Liver (tissue), 9 donors: ENCODE measurements around the gene SOX6. TPM values are rescaled to one million over a fixed set of nuclear protein-coding genes. Genes with fewer than 3 reads are reported as not detected.

ENCODE experiments used
- DNase-seq: peaks from one replicate; pipeline ENCODE4 v3.0.0-alpha.2; 2017; ENCODE audit warnings: low spot score
- H3K27ac ChIP-seq, 2 donors: one replicate each; pipeline ENCODE4 v1.7.0; 2013; ENCODE audit warnings: inconsistent platforms in 2 of 2, low read length in 2 of 2, control low read depth in 1 of 2, low read depth in 1 of 2, mild to moderate bottlenecking in 1 of 2
- H3K27me3 ChIP-seq, 4 donors: one replicate each; pipeline versions ENCODE4 v1.6.1 to v1.7.0; 2013; ENCODE audit warnings: low read length in 3 of 4, inconsistent platforms in 1 of 4, mild to moderate bottlenecking in 1 of 4, moderate library complexity in 1 of 4; ENCODE audit not compliant: control insufficient read depth in 4 of 4, insufficient read depth in 4 of 4
- H3K36me3 ChIP-seq, 4 donors: one replicate each; pipeline versions ENCODE4 v1.6.1 to v1.7.0; 2013; ENCODE audit warnings: low read length in 3 of 4, mild to moderate bottlenecking in 3 of 4, low read depth in 1 of 4, moderate library complexity in 1 of 4; ENCODE audit not compliant: control insufficient read depth in 4 of 4, insufficient read depth in 3 of 4
- H3K4me1 ChIP-seq, 4 donors: one replicate each; pipeline versions ENCODE4 v1.6.1 to v1.7.0; 2013; ENCODE audit warnings: low read length in 3 of 4, mild to moderate bottlenecking in 3 of 4, moderate library complexity in 1 of 4; ENCODE audit not compliant: control insufficient read depth in 4 of 4, insufficient read depth in 4 of 4
- H3K4me3 ChIP-seq, 3 donors: one replicate each; pipeline versions ENCODE4 v1.6.1 to v1.7.0; 2013; ENCODE audit warnings: low read length in 3 of 3, control low read depth in 1 of 3, low read depth in 1 of 3, mild to moderate bottlenecking in 1 of 3
- H3K9ac ChIP-seq, 2 donors: one replicate each; pipeline ENCODE4 v1.7.0; 2013; ENCODE audit warnings: low read length in 2 of 2, mild to moderate bottlenecking in 2 of 2, moderate library complexity in 2 of 2, control low read depth in 1 of 2, low read depth in 1 of 2
- H3K9me3 ChIP-seq, 4 donors: one replicate each; pipeline versions ENCODE4 v1.6.1 to v1.7.0; 2013; ENCODE audit warnings: low read length in 3 of 4; ENCODE audit not compliant: control insufficient read depth in 4 of 4
- EGR1 ChIP-seq, 2 donors: IDR thresholded peaks; 2 replicates each; pipeline ENCODE4 v1.6.1; 2016 to 2018; ENCODE audit warnings: antibody characterized with exemption in 2 of 2, low read depth in 2 of 2
- FOXA1 ChIP-seq: IDR thresholded peaks from 2 replicates; pipeline ENCODE4 v1.6.1; 2016; ENCODE audit warnings: antibody characterized with exemption
- FOXA2 ChIP-seq: IDR thresholded peaks from 2 replicates; pipeline ENCODE4 v1.6.1; 2016; ENCODE audit warnings: antibody characterized with exemption
- GABPA ChIP-seq, 2 donors: IDR thresholded peaks in 1 of 2; conservative IDR thresholded peaks in 1 of 2; 2 replicates each; pipeline ENCODE4 v1.6.1; 2016; ENCODE audit warnings: antibody characterized with exemption in 2 of 2, mild to moderate bottlenecking in 1 of 2, moderate library complexity in 1 of 2
- HNF4A ChIP-seq, 2 donors: conservative IDR thresholded peaks; 2 replicates each; pipeline ENCODE4 v1.6.1; 2016; ENCODE audit warnings: antibody characterized with exemption in 2 of 2, mild to moderate bottlenecking in 2 of 2
- HNF4G ChIP-seq: IDR thresholded peaks from 2 replicates; pipeline ENCODE4 v1.6.1; 2016; ENCODE audit warnings: antibody characterized with exemption
- JUND ChIP-seq, 2 donors: IDR thresholded peaks; 2 replicates each; pipeline ENCODE4 v1.6.1; 2016; ENCODE audit warnings: antibody characterized with exemption in 2 of 2
- NR2F2 ChIP-seq: IDR thresholded peaks from 2 replicates; pipeline ENCODE4 v1.6.1; 2016; ENCODE audit warnings: antibody characterized with exemption
- RAD21 ChIP-seq, 2 donors: IDR thresholded peaks; 2 replicates each; pipeline ENCODE4 v1.6.1; 2016; ENCODE audit warnings: antibody characterized with exemption in 2 of 2, mild to moderate bottlenecking in 2 of 2
- RXRA ChIP-seq, 2 donors: IDR thresholded peaks; 2 replicates each; pipeline ENCODE4 v1.6.1; 2017 to 2018; ENCODE audit warnings: antibody characterized with exemption in 2 of 2, mild to moderate bottlenecking in 1 of 2
- SP1 ChIP-seq: IDR thresholded peaks from 2 replicates; pipeline ENCODE4 v1.6.1; 2018; ENCODE audit warnings: antibody characterized with exemption, mild to moderate bottlenecking
- TAF1 ChIP-seq: conservative IDR thresholded peaks from 2 replicates; pipeline ENCODE4 v1.6.1; 2016; ENCODE audit warnings: antibody characterized with exemption, mild to moderate bottlenecking
- YY1 ChIP-seq: IDR thresholded peaks from 2 replicates; pipeline ENCODE4 v1.6.1; 2016; ENCODE audit warnings: antibody characterized with exemption, mild to moderate bottlenecking
- WGBS: extraction: QIAGEN DNeasy Blood & Tissue Kit; methylation state at CpG from one replicate; pipeline ENCODE4 v1.1.7; 2013; 5-methylcytosine and 5-hydroxymethylcytosine counted together
- polyA plus RNA-seq, 2 donors: library from polyadenylated mRNA; stranded (reverse) in 1 of 2; unstranded in 1 of 2; fragments of 200-250 nt in 1 of 2; fragments of >200 nt in 1 of 2; fragmentation: Nextera tagmentation in 1 of 2; extraction: Ambion mirVana in 1 of 2; gene quantifications; one replicate each; pipeline versions ENCODE4 v1.2.1 to v1.2.3, GENCODE V29; 2013 to 2015
- total RNA-seq, 2 donors: library from RNA; depleted of rRNA; stranded (reverse); fragments of >200 nt; gene quantifications; one replicate each; pipeline ENCODE4 v1.2.3, GENCODE V29; 2014
- TF ChIP-seq, protein P1 (sequence below): IDR thresholded peaks from 2 replicates; pipeline ENCODE4 v1.6.1; 2016; ENCODE audit warnings: antibody characterized with exemption
- TF ChIP-seq, protein P2 (sequence below): IDR thresholded peaks from 2 replicates; pipeline ENCODE4 v1.6.1; 2016; ENCODE audit warnings: antibody characterized with exemption
- TF ChIP-seq, protein P3 (sequence below): IDR thresholded peaks from 2 replicates; pipeline ENCODE4 v1.6.1; 2016; ENCODE audit warnings: antibody characterized with exemption
- TF ChIP-seq, protein P4 (sequence below): fragments of 150-350 bp; IDR thresholded peaks from 2 replicates; pipeline ENCODE4 v1.5.1; 2017; ENCODE audit warnings: improper control_type of control experiment, low read depth, low read length; ENCODE audit not compliant: missing input control
- donor health status: healthy.
- donor health status: healthy.
- donor health status: healthy.
- donor health status: healthy.
- donor health status: healthy.

SOX6 gene
- total and polyA plus RNA-seq, 4 donors, result 2.4 to 111 (median 14.8) TPM

DNA sequence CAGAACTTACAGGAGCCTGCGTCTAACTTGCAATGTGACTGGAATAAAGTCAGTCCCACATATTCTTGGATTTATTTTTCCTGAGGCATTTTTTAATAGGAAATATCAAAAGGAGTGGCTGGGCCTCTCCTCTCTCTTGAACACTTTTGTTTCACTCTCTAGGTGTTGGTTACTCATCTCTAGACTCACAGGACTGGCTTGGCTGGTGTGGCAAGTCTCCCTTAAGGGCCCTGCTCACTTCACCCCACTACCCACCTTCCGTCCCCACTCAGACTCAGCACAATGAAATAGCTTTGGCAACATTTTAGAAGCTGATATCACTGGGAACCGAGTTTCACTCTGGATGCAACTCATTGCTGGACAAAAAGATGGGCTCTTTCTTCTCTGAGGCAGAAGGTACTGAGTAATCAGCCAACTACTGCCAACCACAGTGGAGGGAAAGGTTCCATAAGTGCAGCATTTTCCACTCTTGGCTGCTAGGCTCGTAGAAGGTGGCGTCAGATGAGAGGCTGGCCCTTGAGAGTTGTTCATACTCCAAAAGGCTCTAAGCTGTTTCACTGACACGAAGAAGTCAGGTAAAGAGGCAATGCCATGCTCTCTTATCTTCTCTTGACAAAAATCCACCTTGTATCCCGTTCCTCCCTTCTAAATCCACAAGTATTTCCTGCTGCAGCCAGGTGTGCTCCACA lies 390.6 kb downstream of the SOX6 start:
- WGBS, result 90% methylated on average over 7 of the region's 7 CpGs
- H3K27ac ChIP-seq, result no peak overlapping the region
- no peak for DNase-seq

DNA sequence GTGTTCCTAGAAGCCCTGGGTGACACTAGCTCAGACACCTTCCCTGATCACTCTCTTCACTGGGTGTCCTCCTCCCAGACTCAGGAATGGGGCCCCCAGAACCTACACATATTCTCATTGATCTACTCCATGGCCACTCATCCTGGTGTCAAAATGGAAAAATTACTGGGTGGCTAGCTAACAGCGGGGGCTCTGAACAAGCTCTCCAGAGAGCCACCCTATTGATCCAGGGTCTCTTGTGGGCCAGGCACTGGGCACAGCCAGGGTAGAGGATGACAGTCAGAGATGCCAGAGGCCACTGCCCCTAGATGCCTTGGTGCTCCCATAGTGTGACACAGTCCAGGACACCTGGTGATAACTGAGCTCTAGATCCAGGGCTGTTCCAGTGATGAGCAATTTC lies 393.1 kb downstream of the SOX6 start:
- Histone ChIP-seq H3K4me1 (peaks cover 0 to under 1% (median 0%) of the 10 kb centered on the region in 4 donors), H3K27me3 (no peaks in the 10 kb centered on the region), H3K9ac (no peak overlapping the region), H3K9me3 (no peaks in the 10 kb centered on the region), H3K27ac (no peak overlapping the region), H3K36me3 (no peaks in the 10 kb centered on the region), H3K4me3 (no peak overlapping the region)
- WGBS, result 98% methylated on average over 1 of the region's 1 CpG
- TF ChIP-seq, protein P1, sequence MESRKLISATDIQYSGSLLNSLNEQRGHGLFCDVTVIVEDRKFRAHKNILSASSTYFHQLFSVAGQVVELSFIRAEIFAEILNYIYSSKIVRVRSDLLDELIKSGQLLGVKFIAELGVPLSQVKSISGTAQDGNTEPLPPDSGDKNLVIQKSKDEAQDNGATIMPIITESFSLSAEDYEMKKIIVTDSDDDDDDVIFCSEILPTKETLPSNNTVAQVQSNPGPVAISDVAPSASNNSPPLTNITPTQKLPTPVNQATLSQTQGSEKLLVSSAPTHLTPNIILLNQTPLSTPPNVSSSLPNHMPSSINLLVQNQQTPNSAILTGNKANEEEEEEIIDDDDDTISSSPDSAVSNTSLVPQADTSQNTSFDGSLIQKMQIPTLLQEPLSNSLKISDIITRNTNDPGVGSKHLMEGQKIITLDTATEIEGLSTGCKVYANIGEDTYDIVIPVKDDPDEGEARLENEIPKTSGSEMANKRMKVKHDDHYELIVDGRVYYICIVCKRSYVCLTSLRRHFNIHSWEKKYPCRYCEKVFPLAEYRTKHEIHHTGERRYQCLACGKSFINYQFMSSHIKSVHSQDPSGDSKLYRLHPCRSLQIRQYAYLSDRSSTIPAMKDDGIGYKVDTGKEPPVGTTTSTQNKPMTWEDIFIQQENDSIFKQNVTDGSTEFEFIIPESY, result no peak
- TF ChIP-seq FOXA2 (no peak), NR2F2 (no peak), SP1 (no peak), JUND (IDR thresholded peaks at IDR 0.05) (no peak), TAF1 (no peak), GABPA (IDR thresholded peaks at IDR 0.05 in 1 of 2, conservative IDR thresholded peaks at IDR 0.05 in 1 of 2) (no peak), EGR1 (IDR thresholded peaks at IDR 0.05; ENCODE audit: low read depth in 2 of 2) (no peak), RXRA (IDR thresholded peaks at IDR 0.05) (no peak)
- TF ChIP-seq, protein P2, sequence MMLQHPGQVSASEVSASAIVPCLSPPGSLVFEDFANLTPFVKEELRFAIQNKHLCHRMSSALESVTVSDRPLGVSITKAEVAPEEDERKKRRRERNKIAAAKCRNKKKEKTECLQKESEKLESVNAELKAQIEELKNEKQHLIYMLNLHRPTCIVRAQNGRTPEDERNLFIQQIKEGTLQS, result no peak
- TF ChIP-seq, protein P3, sequence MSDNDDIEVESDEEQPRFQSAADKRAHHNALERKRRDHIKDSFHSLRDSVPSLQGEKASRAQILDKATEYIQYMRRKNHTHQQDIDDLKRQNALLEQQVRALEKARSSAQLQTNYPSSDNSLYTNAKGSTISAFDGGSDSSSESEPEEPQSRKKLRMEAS, result no peak
- DNase-seq, result no peak

More for the DNA sequence above, 390.6 kb downstream of the SOX6 start:
- peaks cover 0 to 6% (median under 1%) of the 10 kb centered on the region in 4 donors for H3K4me1 ChIP-seq
- no peak overlapping the region for H3K9ac ChIP-seq
- TF ChIP-seq, protein P3, result no peak
- TF ChIP-seq FOXA2 (no peak), RAD21 (IDR thresholded peaks at IDR 0.05) (no peak), YY1 (no peak), HNF4G (no peak), TAF1 (no peak)
- no peaks in the 10 kb centered on the region for H3K9me3 ChIP-seq
- no peaks in the 10 kb centered on the region for H3K27me3 ChIP-seq
- no peak overlapping the region for H3K4me3 ChIP-seq
- no peaks in the 10 kb centered on the region for H3K36me3 ChIP-seq

DNA sequence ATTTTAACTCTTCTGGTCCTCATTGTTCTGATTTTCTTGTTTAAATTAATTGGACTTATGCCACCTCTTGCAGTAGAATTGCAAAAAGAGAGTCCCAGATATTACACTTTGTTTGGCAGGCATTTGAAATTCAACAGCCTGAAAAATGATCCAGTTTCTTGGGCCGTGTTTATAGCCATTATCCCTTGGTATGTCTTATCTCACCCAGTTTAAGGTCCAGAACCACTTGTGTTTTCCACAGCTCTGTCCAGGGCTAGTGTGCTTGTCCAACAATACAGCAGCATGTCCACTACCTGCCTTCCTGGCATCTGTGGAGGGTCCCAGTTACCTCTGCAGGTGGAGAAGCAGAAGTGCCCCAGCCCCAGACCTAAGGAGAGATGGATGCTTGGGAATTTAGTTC lies 397.4 kb downstream of the SOX6 start:
- Histone ChIP-seq H3K36me3 (no peaks in the 10 kb centered on the region), H3K9ac (no peak overlapping the region), H3K27me3 (no peaks in the 10 kb centered on the region), H3K4me1 (no peaks in the 10 kb centered on the region), H3K4me3 (no peak overlapping the region), H3K27ac (no peak overlapping the region), H3K9me3 (no peaks in the 10 kb centered on the region)
- WGBS, result 79% methylated on average over 1 of the region's 1 CpG
- DNase-seq, result no peak
- no peak for TF ChIP-seq RAD21 (IDR thresholded peaks at IDR 0.05)
- TF ChIP-seq, protein P3, result no peak
- TF ChIP-seq, protein P1, result no peak
- TF ChIP-seq GABPA (IDR thresholded peaks at IDR 0.05 in 1 of 2, conservative IDR thresholded peaks at IDR 0.05 in 1 of 2), result no peak
- no peak for TF ChIP-seq YY1
- TF ChIP-seq, protein P2, result no peak
- no peak for TF ChIP-seq HNF4A (conservative IDR thresholded peaks at IDR 0.05)
- TF ChIP-seq NR2F2, result no peak
- TF ChIP-seq, protein P4, sequence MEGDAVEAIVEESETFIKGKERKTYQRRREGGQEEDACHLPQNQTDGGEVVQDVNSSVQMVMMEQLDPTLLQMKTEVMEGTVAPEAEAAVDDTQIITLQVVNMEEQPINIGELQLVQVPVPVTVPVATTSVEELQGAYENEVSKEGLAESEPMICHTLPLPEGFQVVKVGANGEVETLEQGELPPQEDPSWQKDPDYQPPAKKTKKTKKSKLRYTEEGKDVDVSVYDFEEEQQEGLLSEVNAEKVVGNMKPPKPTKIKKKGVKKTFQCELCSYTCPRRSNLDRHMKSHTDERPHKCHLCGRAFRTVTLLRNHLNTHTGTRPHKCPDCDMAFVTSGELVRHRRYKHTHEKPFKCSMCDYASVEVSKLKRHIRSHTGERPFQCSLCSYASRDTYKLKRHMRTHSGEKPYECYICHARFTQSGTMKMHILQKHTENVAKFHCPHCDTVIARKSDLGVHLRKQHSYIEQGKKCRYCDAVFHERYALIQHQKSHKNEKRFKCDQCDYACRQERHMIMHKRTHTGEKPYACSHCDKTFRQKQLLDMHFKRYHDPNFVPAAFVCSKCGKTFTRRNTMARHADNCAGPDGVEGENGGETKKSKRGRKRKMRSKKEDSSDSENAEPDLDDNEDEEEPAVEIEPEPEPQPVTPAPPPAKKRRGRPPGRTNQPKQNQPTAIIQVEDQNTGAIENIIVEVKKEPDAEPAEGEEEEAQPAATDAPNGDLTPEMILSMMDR, result no peak
- TF ChIP-seq FOXA1, result no peak
- no peak for TF ChIP-seq SP1
- TF ChIP-seq RXRA (IDR thresholded peaks at IDR 0.05), result no peak
- TF ChIP-seq HNF4G, result no peak
- no peak for TF ChIP-seq EGR1 (IDR thresholded peaks at IDR 0.05; ENCODE audit: low read depth in 2 of 2)
- TF ChIP-seq JUND (IDR thresholded peaks at IDR 0.05), result no peak
